ENCODE results near the gene RAB1A.

RAB1A gene

DNA sequence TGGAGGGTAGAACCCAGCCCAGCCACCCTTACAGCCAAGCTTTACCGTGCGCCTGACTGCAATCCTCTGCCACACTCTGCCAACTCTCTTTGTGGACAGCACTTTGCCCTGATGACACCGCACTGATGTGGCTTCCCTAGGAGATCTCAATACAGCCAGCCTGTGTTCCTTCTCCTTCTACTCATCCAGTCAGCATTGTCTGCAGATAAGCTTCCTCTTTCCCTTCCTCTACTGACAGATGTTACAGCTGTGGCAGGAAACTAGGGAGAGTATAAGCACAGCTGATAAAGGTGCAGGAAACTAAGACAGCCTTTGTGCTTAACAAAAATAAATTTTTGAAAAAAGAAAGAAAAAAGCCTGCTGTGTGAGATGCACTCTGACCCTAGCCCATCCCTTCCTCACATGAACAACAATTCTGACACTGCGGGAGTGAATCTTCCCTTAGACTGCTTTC lies 48.6 kb downstream of the RAB1A start:
- Histone ChIP-seq H3K4me1 (ENCODE audit: control insufficient read depth, low read length) (peaks cover 41% of the 10 kb centered on the region), H3K27me3 (ENCODE audit: control insufficient read depth, low read length) (no peaks in the 10 kb centered on the region), H4K20me1 (ENCODE audit: control insufficient read depth, insufficient read depth, low read depth, low read length) (no peaks in the 10 kb centered on the region), H3K4me3 (ENCODE audit: low read length) (no peak overlapping the region), H3K36me3 (ENCODE audit: control insufficient read depth, low read length) (peaks cover 62% of the 10 kb centered on the region), H3K27ac (ENCODE audit: low read depth, low read length) (peak overlapping the region; percentile 2; the same call in 1 of the 2 replicates), H3K79me2 (ENCODE audit: control insufficient read depth, low read length) (no peaks in the 10 kb centered on the region), H3K4me2 (ENCODE audit: low read length) (no peak overlapping the region), H3F3A (ENCODE audit: control insufficient read depth, insufficient read depth) (no peaks in the 10 kb centered on the region; the same call in 1 of the 2 replicates), H3K9me3 (ENCODE audit: control insufficient read depth, insufficient read depth, low read length) (no peaks in the 10 kb centered on the region), H3K9me2 (replicated peaks; ENCODE audit: control insufficient read depth, low read length) (no peaks in the 10 kb centered on the region)
- TF ChIP-seq, protein P1, sequence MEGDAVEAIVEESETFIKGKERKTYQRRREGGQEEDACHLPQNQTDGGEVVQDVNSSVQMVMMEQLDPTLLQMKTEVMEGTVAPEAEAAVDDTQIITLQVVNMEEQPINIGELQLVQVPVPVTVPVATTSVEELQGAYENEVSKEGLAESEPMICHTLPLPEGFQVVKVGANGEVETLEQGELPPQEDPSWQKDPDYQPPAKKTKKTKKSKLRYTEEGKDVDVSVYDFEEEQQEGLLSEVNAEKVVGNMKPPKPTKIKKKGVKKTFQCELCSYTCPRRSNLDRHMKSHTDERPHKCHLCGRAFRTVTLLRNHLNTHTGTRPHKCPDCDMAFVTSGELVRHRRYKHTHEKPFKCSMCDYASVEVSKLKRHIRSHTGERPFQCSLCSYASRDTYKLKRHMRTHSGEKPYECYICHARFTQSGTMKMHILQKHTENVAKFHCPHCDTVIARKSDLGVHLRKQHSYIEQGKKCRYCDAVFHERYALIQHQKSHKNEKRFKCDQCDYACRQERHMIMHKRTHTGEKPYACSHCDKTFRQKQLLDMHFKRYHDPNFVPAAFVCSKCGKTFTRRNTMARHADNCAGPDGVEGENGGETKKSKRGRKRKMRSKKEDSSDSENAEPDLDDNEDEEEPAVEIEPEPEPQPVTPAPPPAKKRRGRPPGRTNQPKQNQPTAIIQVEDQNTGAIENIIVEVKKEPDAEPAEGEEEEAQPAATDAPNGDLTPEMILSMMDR (IDR thresholded peaks at IDR 0.05; ENCODE audit: low read depth, low read length, poor library complexity, severe bottlenecking): no peak
- no peak for TF ChIP-seq EZH2phosphoT487 (IDR thresholded peaks at IDR 0.05; ENCODE audit: borderline replicate concordance, low read length)

DNA sequence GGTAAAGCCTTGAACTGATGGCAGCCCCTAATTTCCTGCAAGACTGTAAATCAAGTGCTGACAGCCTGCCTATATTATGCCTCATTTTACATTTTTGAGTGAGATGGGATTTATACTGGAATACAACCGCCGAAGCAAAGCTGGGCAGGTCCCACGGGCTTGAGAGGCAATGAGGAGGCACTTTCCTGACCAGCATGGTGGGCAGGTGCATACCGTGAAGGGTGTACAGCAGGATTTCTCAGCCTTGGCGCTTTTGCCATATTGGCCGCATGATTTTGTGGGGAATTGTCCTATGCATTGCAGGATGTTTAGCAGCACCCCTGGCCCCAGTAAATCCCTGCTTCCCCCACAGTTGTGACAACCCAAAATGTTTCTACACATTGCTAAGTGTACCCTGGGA lies 50.9 kb downstream of the RAB1A start:
- H3K4me1 ChIP-seq (ENCODE audit: control insufficient read depth, low read length): peaks cover 41% of the 10 kb centered on the region
- no peak overlapping the region for H3K4me2 ChIP-seq (ENCODE audit: low read length)
- H3K9me3 ChIP-seq (ENCODE audit: control insufficient read depth, insufficient read depth, low read length): no peaks in the 10 kb centered on the region
- no peaks in the 10 kb centered on the region; the same call in 1 of the 2 replicates for H3F3A ChIP-seq (ENCODE audit: control insufficient read depth, insufficient read depth)
- H3K79me2 ChIP-seq (ENCODE audit: control insufficient read depth, low read length): no peaks in the 10 kb centered on the region
- H4K20me1 ChIP-seq (ENCODE audit: control insufficient read depth, insufficient read depth, low read depth, low read length): no peaks in the 10 kb centered on the region
- H3K27me3 ChIP-seq (ENCODE audit: control insufficient read depth, low read length): no peaks in the 10 kb centered on the region
- no peak overlapping the region for H3K27ac ChIP-seq (ENCODE audit: low read depth, low read length)
- TF ChIP-seq EZH2phosphoT487 (IDR thresholded peaks at IDR 0.05; ENCODE audit: borderline replicate concordance, low read length): no peak
- TF ChIP-seq, protein P1 (IDR thresholded peaks at IDR 0.05; ENCODE audit: low read depth, low read length, poor library complexity, severe bottlenecking): no peak
- H3K4me3 ChIP-seq (ENCODE audit: low read length): no peak overlapping the region
- H3K36me3 ChIP-seq (ENCODE audit: control insufficient read depth, low read length): peaks cover 50% of the 10 kb centered on the region
- no peaks in the 10 kb centered on the region for H3K9me2 ChIP-seq (replicated peaks; ENCODE audit: control insufficient read depth, low read length)

DNA sequence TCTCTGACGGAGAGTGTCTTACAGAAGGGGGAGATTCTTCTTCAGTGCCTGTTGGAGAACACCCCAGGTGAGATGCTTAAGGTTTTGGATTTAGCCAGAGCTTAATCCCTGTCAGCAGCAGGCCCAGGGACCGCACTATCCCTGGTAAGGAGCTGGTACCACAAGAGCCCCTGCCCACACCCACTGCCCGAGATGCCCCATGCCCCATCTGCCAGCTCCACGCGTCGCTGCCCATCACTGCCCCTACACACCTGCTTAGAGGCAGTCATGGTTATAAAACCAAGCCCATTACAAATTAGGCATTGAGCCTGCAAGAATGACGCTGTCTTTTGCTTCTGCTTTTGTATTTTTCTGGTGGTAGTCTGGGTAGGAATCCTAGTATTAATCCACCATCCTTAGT lies 52.0 kb downstream of the RAB1A start:
- Histone ChIP-seq H3F3A (ENCODE audit: control insufficient read depth, insufficient read depth) (peaks cover 3% of the 10 kb centered on the region; the same call in 1 of the 2 replicates), H3K79me2 (ENCODE audit: control insufficient read depth, low read length) (no peaks in the 10 kb centered on the region), H3K27ac (ENCODE audit: low read depth, low read length) (no peak overlapping the region), H3K9me2 (replicated peaks; ENCODE audit: control insufficient read depth, low read length) (no peaks in the 10 kb centered on the region), H3K4me3 (ENCODE audit: low read length) (no peak overlapping the region), H3K27me3 (ENCODE audit: control insufficient read depth, low read length) (no peaks in the 10 kb centered on the region), H4K20me1 (ENCODE audit: control insufficient read depth, insufficient read depth, low read depth, low read length) (no peaks in the 10 kb centered on the region), H3K4me2 (ENCODE audit: low read length) (no peak overlapping the region), H3K9me3 (ENCODE audit: control insufficient read depth, insufficient read depth, low read length) (no peaks in the 10 kb centered on the region), H3K4me1 (ENCODE audit: control insufficient read depth, low read length) (peaks cover 36% of the 10 kb centered on the region), H3K36me3 (ENCODE audit: control insufficient read depth, low read length) (peaks cover 49% of the 10 kb centered on the region)
- TF ChIP-seq, protein P1 (IDR thresholded peaks at IDR 0.05; ENCODE audit: low read depth, low read length, poor library complexity, severe bottlenecking): no peak
- TF ChIP-seq EZH2phosphoT487 (IDR thresholded peaks at IDR 0.05; ENCODE audit: borderline replicate concordance, low read length): no peak

All from DOHH2 (cell line).